ENCODE measurements around the gene ITGB6. TPM values are rescaled to one million over a fixed set of nuclear protein-coding genes. Genes with fewer than 3 reads are reported as not detected.

The ITGB6 gene
- total RNA-seq, 1 donor from 2014 or later: 2.9 TPM

Other genes starting within 250 kb of the ITGB6 start
- 3.0 TPM for gene PLA2R1, start 137.7 kb downstream of the ITGB6 start, total RNA-seq

Measured in Right ventricle myocardium superior (tissue), 1 donor.